Measurements from ENCODE around the gene MED12L.

DNA sequence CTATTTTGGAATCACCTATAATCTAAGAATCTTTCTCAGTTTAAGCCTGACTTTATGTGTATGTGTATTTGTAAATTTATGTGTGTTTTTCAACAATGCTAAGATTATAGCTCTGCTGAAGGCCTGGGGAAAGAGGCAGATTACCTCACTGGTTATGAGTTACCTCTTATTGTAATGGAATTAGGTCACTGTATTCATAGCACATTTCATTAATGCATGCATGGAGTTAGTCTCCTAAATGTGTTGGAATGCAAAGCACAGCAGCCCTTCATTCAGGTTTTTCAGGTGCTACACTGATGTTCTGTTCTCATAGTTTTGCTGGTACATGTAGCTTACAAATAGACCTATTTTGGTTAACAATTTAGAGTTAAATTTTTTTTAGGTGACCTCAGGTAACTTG is 221.7 kb downstream of the MED12L start:
- TF ChIP-seq, protein P1, sequence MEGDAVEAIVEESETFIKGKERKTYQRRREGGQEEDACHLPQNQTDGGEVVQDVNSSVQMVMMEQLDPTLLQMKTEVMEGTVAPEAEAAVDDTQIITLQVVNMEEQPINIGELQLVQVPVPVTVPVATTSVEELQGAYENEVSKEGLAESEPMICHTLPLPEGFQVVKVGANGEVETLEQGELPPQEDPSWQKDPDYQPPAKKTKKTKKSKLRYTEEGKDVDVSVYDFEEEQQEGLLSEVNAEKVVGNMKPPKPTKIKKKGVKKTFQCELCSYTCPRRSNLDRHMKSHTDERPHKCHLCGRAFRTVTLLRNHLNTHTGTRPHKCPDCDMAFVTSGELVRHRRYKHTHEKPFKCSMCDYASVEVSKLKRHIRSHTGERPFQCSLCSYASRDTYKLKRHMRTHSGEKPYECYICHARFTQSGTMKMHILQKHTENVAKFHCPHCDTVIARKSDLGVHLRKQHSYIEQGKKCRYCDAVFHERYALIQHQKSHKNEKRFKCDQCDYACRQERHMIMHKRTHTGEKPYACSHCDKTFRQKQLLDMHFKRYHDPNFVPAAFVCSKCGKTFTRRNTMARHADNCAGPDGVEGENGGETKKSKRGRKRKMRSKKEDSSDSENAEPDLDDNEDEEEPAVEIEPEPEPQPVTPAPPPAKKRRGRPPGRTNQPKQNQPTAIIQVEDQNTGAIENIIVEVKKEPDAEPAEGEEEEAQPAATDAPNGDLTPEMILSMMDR (IDR thresholded peaks at IDR 0.05; ENCODE audit: insufficient read depth, low read length), result no peak
- no peak for TF ChIP-seq POLR2AphosphoS5 (IDR thresholded peaks at IDR 0.05; ENCODE audit: low read depth)
- TF ChIP-seq GABPA (IDR thresholded peaks at IDR 0.05; ENCODE audit: low read depth), result no peak
